Vagina (tissue), 2 donors: ENCODE results near the gene DDIT4. TPM values are rescaled to one million over a fixed set of nuclear protein-coding genes. Genes with fewer than 3 reads are reported as not detected.

Experiments
- DNase-seq, 2 donors: peaks; one replicate each; pipeline ENCODE4 v3.0.0-alpha.2; 2017; ENCODE audit errors: extremely low spot score in 2 of 2
- H3K27ac ChIP-seq: fragments of 200-600 bp; sonication (generic); one replicate; pipeline ENCODE4 v1.5.1; 2019
- H3K27me3 ChIP-seq: fragments of 200-600 bp; sonication (generic); one replicate; pipeline ENCODE4 v1.5.1; 2019
- H3K36me3 ChIP-seq, 2 donors: fragments of 200-600 bp; sonication (generic); one replicate each; pipeline ENCODE4 v1.5.1; 2017 to 2019
- H3K4me1 ChIP-seq: fragments of 200-600 bp; sonication (generic); one replicate; pipeline ENCODE4 v1.5.1; 2019
- H3K4me3 ChIP-seq, 2 donors: fragments of 200-600 bp; sonication (generic); 1 replicate in 1 of 2; 2 replicates in 1 of 2; pipeline ENCODE4 v1.5.1; 2016 to 2019
- H3K9me3 ChIP-seq: fragments of 200-600 bp; sonication (generic); one replicate; pipeline ENCODE4 v1.5.1; 2019
- POLR2A ChIP-seq, 2 donors: fragments of 450-650 bp; IDR thresholded peaks; one replicate each; pipeline ENCODE4 v1.6.1; 2017; ENCODE audit warnings: antibody characterized with exemption in 2 of 2, mild to moderate bottlenecking in 2 of 2, moderate library complexity in 2 of 2
- POLR2AphosphoS5 ChIP-seq, 2 donors: sonication (generic); formaldehyde crosslinking; IDR thresholded peaks; one replicate each; pipeline ENCODE4 v1.9.0; 2017; ENCODE audit warnings: antibody characterized with exemption in 2 of 2, mild to moderate bottlenecking in 2 of 2, low read depth in 1 of 2; ENCODE audit not compliant: insufficient read depth in 1 of 2
- intact Hi-C: fragments of 100-400 bp; cut with DNase I; formaldehyde crosslinking; loops from one replicate; pipeline ENCODE4 v1.15.1; 2023
- total RNA-seq: library from RNA; depleted of rRNA; stranded (reverse); fragments of >200 nt; gene quantifications from one replicate; pipeline ENCODE4 v1.2.3, GENCODE V29; 2016
- TF ChIP-seq, protein P1 (sequence below), 3 experiments: fragments of 450-650 bp in 2 of 3; fragments of 200-600 bp in 1 of 3; sonication (generic) in 1 of 3; IDR thresholded peaks; one replicate each; pipeline ENCODE4 v1.5.1; 2017 to 2019; ENCODE audit warnings: antibody characterized with exemption in 3 of 3, mild to moderate bottlenecking in 2 of 3, moderate library complexity in 2 of 3

The DDIT4 gene
- total RNA-seq, 1 donor from 2014 or later = 1,063 TPM

GRCh38 chr10:72323108-72323749 is 49.5 kb downstream of the DDIT4 start:
- no peak for DNase-seq
- H3K9me3 ChIP-seq = no peaks in the 10 kb centered on the region
- TF ChIP-seq POLR2A (IDR thresholded peaks at IDR 0.05) (no peak), POLR2AphosphoS5 (IDR thresholded peaks at IDR 0.05; ENCODE audit: insufficient read depth in 1 of 2, low read depth in 1 of 2) (no peak)
- TF ChIP-seq, protein P1, sequence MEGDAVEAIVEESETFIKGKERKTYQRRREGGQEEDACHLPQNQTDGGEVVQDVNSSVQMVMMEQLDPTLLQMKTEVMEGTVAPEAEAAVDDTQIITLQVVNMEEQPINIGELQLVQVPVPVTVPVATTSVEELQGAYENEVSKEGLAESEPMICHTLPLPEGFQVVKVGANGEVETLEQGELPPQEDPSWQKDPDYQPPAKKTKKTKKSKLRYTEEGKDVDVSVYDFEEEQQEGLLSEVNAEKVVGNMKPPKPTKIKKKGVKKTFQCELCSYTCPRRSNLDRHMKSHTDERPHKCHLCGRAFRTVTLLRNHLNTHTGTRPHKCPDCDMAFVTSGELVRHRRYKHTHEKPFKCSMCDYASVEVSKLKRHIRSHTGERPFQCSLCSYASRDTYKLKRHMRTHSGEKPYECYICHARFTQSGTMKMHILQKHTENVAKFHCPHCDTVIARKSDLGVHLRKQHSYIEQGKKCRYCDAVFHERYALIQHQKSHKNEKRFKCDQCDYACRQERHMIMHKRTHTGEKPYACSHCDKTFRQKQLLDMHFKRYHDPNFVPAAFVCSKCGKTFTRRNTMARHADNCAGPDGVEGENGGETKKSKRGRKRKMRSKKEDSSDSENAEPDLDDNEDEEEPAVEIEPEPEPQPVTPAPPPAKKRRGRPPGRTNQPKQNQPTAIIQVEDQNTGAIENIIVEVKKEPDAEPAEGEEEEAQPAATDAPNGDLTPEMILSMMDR (IDR thresholded peaks at IDR 0.05) = no peak
- intact Hi-C loops = loop anchor here (5.0 kb wide), 3 partner anchors 46 to 106 kb away; partner anchors contain the start of genes ANAPC16 and ASCC1
- H3K4me1 ChIP-seq = peaks cover 85% of the 10 kb centered on the region
- H3K36me3 ChIP-seq = no peaks in the 10 kb centered on the region
- peak overlapping the region; percentile 95 for H3K27ac ChIP-seq
- H3K4me3 ChIP-seq = no peak overlapping the region
- H3K27me3 ChIP-seq = no peaks in the 10 kb centered on the region

GRCh38 chr10:72323771-72324191 is 50.1 kb downstream of the DDIT4 start:
- DNase-seq = no peak
- intact Hi-C loops = loop anchor here (5.0 kb wide), 3 partner anchors 46 to 106 kb away; partner anchors contain the start of genes ANAPC16 and ASCC1
- Histone ChIP-seq H3K4me3 (no peak overlapping the region), H3K4me1 (peaks cover 88% of the 10 kb centered on the region), H3K27me3 (no peaks in the 10 kb centered on the region), H3K27ac (peak overlapping the region; percentile 95), H3K36me3 (no peaks in the 10 kb centered on the region), H3K9me3 (no peaks in the 10 kb centered on the region)
- TF ChIP-seq POLR2AphosphoS5 (IDR thresholded peaks at IDR 0.05; ENCODE audit: insufficient read depth in 1 of 2, low read depth in 1 of 2) (no peak), POLR2A (IDR thresholded peaks at IDR 0.05) (no peak)

Other genes starting within 250 kb of the DDIT4 start
- 46.9 TPM for gene SPOCK2, start 185.4 kb upstream of the DDIT4 start, total RNA-seq
- 76.6 TPM for gene ANAPC16, start 57.9 kb upstream of the DDIT4 start, total RNA-seq
- gene ASCC1, start 57.6 kb upstream of the DDIT4 start, total RNA-seq = 38.5 TPM
- 29.7 TPM for gene DNAJB12, start 81.0 kb downstream of the DDIT4 start, total RNA-seq